ENCODE data around the gene ADSS2.

DNA sequence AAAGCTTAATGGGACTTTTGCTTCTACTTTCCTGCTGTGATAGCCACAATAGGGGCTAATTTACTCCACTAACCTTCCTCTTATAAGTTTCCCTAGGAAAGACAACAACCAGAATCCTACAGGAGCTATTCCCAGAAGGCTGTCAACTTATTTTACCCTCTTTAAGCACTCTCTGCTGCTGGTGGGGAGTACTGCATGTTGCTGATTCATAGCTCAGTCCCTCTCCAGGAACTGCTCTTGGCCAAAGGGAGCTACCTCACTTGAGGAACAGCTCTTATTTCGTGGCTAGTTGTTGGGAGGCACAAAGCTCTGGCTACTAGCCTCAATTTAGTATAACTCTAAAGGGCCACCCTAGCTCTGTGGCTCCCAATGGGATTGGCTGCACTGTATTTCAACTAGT is 37.2 kb downstream of the ADSS2 start:
- no peak for TF ChIP-seq ZNF211 (tag by site-specific recombination; IDR thresholded peaks at IDR 0.05; ENCODE audit: low read depth)
- TF ChIP-seq, protein P1, sequence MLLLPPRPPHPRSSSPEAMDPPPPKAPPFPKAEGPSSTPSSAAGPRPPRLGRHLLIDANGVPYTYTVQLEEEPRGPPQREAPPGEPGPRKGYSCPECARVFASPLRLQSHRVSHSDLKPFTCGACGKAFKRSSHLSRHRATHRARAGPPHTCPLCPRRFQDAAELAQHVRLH (tag by site-specific recombination; IDR thresholded peaks at IDR 0.05), result no peak
